ENCODE measurements around the gene DPY19L1.
"Not testable (repeated sequence)": the region's sequence is repeated elsewhere in the genome, so short reads cannot be mapped to it uniquely, and the experiment has no call there.

The DPY19L1 gene

DNA sequence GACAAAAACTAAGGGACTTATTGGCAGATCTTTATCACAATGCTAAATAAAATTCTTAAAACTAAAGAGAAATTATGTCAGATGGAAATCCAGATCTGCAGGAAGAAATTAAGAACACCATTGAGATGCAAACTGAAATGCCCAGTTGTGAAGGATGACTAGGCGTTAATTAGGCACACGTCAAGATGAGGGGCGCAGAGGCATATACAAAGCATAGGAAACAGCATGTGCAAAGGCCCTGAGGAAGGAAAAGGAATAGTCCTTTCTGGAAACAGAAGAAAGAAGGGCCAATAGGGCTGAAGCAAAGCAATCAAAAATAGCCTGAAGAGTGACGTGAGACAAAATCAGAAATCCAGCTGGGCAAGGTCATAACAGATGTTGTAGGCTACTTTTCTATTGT is 53.1 kb downstream of the DPY19L1 start:
- DNase-seq, result not testable (repeated sequence)

DNA sequence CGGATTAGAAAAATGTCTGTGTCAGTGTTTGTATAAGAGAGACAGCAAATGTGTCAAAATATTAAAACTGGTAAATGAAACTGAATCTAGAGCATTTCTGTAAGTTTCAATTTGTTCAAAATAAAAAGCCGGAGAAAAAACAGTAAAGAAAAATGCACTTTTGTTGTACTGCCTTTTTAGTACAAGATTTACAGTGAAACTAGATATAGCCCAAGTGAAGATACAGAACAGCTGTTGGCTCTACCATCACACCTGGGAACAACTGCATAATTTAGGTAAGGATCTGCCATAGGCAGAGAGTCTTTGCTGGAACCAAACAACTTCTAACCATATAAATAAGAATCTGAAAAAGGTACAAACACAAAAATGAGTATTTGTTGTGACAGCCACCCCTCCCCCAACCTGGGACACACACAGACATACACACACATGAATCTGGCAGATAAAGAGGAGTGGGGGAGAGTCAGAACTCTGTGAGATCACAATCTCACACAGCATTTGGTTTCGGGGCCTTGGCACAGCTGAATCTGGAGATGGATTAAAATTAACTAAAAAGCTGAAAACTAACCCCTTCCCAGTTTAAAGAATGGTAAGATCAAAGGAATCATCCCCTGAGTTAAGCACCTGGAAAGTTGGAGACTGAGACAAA is 54.8 kb downstream of the DPY19L1 start:
- no peak for DNase-seq

DNA sequence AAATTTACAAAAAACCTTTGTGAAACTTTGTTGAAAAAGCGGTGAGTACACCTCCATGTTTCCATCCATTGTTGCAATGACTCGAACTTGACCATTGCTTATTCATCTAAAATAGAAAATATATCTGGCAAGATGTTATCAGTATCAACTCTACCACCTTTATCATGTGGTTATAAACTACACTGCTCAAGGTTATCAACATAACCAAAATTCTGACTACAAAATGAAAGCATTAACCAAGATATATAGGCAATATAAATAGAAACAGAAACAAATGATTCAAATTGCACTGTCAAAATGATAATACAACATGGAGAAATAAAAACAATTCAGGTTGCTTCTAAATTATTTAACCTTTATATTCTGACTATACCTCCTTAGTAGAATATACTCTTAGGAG is 58.2 kb downstream of the DPY19L1 start:
- DNase-seq, result not testable (repeated sequence)

DNA sequence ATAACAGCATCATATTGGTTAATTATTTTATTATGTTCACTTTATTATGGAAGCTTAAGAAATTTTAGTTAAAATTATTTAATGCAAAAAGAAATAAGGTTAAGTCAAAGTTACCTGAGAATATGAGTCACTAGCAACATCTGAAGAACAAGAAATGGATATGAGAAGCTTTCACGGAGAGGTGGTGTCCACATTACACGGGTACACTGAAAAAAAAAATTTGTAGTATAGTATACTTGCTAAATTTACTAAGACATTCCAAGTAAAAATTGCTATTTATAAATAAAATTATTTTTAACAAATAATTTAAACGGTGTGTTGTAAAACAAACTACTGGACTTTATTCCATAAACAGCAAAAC is 63.9 kb downstream of the DPY19L1 start:
- no peak for DNase-seq

- not testable (repeated sequence) for DNase-seq
Observed at GRCh38 chr7:34972739-34973399, 64.4 kb downstream of the DPY19L1 start.

GRCh38 chr7:34967818-34968217 is 69.5 kb downstream of the DPY19L1 start:
- DNase-seq, result not testable (repeated sequence)

- not testable (repeated sequence) for DNase-seq
Observed at GRCh38 chr7:34966504-34966903, 70.8 kb downstream of the DPY19L1 start.

- no peak for DNase-seq
Observed at GRCh38 chr7:34958021-34958420, 79.3 kb downstream of the DPY19L1 start.

- DNase-seq, result no peak
Observed at GRCh38 chr7:34952822-34953221, 84.5 kb downstream of the DPY19L1 start.

DNA sequence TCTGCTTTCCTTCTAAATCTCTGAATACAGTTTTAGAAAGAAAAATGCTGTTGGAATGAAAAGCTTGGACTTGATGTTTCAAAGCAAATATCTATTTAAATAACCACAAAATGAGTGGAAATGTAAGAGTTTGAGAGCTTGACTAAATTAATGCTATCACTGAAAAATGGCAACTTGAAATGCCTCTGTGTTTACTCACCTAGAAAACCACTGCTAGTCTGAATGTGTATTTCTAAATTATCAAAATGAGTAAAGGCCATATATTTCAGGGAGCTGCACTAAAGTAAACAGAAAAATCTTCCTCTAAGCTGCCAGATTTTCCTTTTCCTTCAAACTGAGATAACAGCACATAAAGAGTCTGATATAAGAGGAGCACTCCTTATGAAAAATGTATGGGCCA is 87.9 kb downstream of the DPY19L1 start:
- no peak for DNase-seq

GRCh38 chr7:34947427-34947826 is 89.9 kb downstream of the DPY19L1 start:
- not testable (repeated sequence) for DNase-seq

DNA sequence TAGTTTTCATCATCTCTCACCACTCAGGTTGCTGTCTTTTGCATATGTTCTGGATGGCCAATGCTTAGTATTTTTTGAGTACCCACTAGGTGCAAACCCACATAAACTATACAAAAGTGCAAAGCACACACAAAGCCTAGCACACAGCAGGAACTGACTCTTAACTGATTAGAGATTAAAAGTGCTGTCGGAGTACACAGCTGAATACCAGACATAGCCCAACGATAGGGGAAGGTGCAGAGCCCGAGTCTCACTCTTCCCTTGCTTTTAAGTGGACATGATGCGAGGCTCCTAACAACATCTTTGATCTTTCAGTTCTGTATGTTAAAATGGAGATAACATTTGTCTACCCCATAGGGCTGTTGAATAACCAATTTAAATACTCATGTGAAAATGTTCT is 90.8 kb downstream of the DPY19L1 start:
- no peak for DNase-seq

GRCh38 chr7:34945894-34946477 is 91.3 kb downstream of the DPY19L1 start:
- DNase-seq, result not testable (repeated sequence)

GRCh38 chr7:34939175-34939574 is 98.1 kb downstream of the DPY19L1 start:
- DNase-seq, result no peak

- not testable (repeated sequence) for DNase-seq
Observed at GRCh38 chr7:34935735-34936165, 101.5 kb downstream of the DPY19L1 start.

DNA sequence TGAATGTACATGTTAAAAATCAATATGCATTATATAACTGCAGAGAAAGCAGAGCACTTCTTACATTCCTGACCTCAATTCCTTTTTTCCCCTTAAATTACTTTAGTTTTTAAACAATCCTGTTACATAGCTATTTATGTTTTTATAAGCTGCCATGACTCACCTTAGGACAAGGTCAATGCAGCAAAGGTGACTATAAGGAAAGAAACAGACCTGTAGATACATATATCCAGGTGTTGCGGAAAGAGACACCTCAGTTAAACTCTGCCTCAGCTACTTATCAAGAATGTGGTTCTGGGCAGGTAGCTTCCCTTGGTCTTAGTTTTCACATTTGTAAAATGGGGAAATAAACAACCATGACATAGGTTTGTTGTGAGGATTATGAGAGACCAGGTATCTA is 105.5 kb downstream of the DPY19L1 start:
- DNase-seq, result no peak

- not testable (repeated sequence) for DNase-seq
Observed at GRCh38 chr7:34929783-34930182, 107.5 kb downstream of the DPY19L1 start.

- DNase-seq, result no peak
Observed at GRCh38 chr7:34928560-34928959, 108.7 kb downstream of the DPY19L1 start.

GRCh38 chr7:34928052-34928451 is 109.2 kb downstream of the DPY19L1 start:
- no peak for DNase-seq

GRCh38 chr7:34920470-34920869 is 116.8 kb downstream of the DPY19L1 start:
- not testable (repeated sequence) for DNase-seq

DNA sequence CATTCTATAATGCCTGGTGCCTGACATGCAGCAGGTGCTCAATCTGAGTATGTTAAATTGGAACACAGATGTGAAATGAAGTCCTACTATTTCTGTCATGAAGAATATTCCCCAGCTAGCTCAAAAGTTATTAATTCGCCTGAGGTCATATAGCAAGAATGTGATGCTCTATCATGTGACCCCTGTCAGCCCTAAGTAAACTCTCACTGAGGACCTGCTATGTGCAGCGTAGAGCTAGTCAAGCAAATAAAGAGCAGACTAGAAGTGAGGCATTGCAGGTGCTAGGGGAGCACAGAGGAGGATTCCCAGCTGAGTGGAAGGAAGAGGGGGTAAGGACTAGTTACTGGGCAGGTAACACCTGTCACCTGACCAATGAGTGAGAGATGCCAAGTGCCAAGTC is 118.2 kb downstream of the DPY19L1 start:
- DNase-seq, result not testable (repeated sequence)

- not testable (repeated sequence) for DNase-seq
Observed at GRCh38 chr7:34918198-34918861, 119.0 kb downstream of the DPY19L1 start.

GRCh38 chr7:34917515-34917914 is 119.8 kb downstream of the DPY19L1 start:
- not testable (repeated sequence) for DNase-seq

DNA sequence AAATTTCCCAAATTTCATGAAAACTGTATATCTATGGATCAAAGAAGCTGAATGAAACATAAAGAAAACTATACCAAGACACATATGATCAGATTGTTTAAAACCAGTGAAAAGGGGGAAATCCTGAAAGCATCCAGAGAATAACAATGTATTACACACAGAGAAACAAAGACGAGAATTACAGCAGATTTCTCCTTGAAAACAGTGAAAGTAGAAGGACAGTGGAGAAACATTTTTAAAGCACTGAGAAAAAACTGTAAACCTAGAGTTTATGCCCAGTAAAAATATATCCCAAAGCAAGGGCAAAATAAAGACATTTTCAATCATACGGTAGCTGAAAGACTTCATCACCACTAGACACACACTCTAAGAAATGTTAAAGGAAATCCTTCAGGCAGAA is 121.0 kb downstream of the DPY19L1 start:
- DNase-seq, result no peak

Measured in NCI-H526 treated with DMSO at 0.1 percent for 48 hours (cell line).